ENCODE data around the gene BACH2. TPM values are rescaled to one million over a fixed set of nuclear protein-coding genes. Genes with fewer than 3 reads are reported as not detected.
"Not testable (repeated sequence)": the region's sequence is repeated elsewhere in the genome, so short reads cannot be mapped to it uniquely, and the experiment has no call there.

The BACH2 gene
- total and polyA plus RNA-seq, 9 of the 15 experiments (the other 6 are each of a cell fraction or from before 2014, with no cell fraction given), result 0.06 to 3.1 (median 0.59) TPM

DNA sequence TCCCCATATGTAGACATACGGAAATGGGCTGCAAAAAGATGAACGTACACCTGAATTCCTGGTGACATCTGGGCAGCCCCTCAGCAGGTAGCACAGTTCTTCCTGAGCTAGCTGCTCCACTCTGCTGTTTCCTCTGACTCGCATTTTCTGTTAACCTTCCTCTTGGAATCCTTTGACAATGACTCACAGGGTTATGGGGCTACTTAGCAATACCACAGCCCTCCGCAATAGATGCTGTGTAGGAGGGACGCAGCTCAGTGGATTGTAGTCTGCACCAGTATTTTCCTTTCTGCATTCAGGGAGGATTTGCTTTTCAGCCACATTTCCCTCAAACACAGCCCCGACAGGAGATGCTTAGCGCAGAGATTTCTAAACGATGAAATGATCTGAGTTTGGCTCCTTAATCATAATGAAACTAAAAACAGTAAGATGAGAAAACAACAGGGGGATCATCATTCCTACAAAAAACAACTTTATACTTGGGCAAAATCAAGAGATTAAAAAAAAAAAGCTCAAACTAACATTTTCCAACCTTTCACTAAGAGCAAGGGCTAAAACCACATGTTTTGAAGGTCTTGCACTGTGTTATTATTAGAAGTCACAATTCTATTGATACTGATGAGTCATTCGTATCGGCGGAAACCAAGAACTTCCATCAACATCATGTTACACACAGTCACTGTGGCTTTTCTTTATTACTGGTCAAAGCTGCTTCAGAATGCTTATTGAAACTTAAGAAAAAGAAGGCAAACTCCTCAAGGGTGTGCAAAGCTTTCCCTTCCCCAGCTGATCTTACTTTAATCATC, 12.2 kb downstream of the BACH2 start (continued):
- TF ChIP-seq SMAD2 (IDR thresholded peaks at IDR 0.05; ENCODE audit: low read depth, low read length) (no peak), SMARCE1 (IDR thresholded peaks at IDR 0.05) (peak; percentile 58; the same call in 1 of the 2 replicates)
- TF ChIP-seq, protein P1, sequence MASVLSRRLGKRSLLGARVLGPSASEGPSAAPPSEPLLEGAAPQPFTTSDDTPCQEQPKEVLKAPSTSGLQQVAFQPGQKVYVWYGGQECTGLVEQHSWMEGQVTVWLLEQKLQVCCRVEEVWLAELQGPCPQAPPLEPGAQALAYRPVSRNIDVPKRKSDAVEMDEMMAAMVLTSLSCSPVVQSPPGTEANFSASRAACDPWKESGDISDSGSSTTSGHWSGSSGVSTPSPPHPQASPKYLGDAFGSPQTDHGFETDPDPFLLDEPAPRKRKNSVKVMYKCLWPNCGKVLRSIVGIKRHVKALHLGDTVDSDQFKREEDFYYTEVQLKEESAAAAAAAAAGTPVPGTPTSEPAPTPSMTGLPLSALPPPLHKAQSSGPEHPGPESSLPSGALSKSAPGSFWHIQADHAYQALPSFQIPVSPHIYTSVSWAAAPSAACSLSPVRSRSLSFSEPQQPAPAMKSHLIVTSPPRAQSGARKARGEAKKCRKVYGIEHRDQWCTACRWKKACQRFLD (CRISPR knock-in tag; IDR thresholded peaks at IDR 0.05), result no peak

DNA sequence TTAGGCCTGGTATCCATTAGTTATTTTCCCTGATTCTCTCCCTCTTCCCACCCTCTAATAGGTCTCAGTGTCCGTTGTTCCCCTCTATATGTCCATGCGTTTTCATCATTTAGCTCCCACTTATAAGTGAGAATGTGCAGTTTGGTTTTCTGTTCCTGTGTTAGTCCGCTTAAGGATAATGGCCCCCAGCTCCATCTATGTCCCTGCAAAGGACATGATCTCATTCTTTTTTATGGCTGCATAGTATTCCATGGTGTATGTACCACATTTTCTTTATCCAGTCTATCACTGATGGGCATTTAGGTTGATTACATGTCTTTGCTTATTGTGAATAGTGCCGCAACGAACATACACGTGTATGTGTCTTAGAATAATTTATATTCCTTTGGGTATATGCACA, 14.4 kb downstream of the BACH2 start:
- H3K27me3 ChIP-seq (ENCODE audit: control insufficient read depth in 2 of 2, insufficient read depth in 2 of 2, low read length in 2 of 2); H3K4me2 ChIP-seq (ENCODE audit: insufficient read depth, low read length); H2AFZ ChIP-seq (ENCODE audit: low read depth, low read length); H3K9me1 ChIP-seq (ENCODE audit: control insufficient read depth, insufficient read depth, low read length); FAIRE-seq; H3K4me3 ChIP-seq; DNase-seq (ENCODE audit: extremely low read depth in 1 of 4, low spot score in 3 of 4); POLR2A ChIA-PET; in situ Hi-C loops (cut with MboI); H3K36me3 ChIP-seq (ENCODE audit: control insufficient read depth, insufficient read depth, low read length); H3K9ac ChIP-seq (ENCODE audit: insufficient read depth in 1 of 2, low read depth in 2 of 2, low read length in 2 of 2); BruUV-seq (replicated peaks); ATAC-seq; H3K9me3 ChIP-seq (replicated peaks; ENCODE audit: control insufficient read depth, insufficient read depth, low read depth, low read length); H3K27ac ChIP-seq (ENCODE audit: extremely low read depth, low read depth, low read length); H4K20me1 ChIP-seq (replicated peaks; ENCODE audit: control insufficient read depth, insufficient read depth, low read length); H3K79me2 ChIP-seq (ENCODE audit: control insufficient read depth, insufficient read depth, low read length); CTCF ChIA-PET (ENCODE audit: low intra/inter-chr PET ratio): not testable (repeated sequence)
- peak; percentile 24 for TF ChIP-seq RBM25 (IDR thresholded peaks at IDR 0.05; ENCODE audit: low read depth, low read length, severe bottlenecking)
- peak; percentile 84 for TF ChIP-seq ZNF146 (CRISPR knock-in tag; IDR thresholded peaks at IDR 0.05; ENCODE audit: unreplicated experiment)
- peaks cover 3 to 22% of the 10 kb centered on the region in 2 experiments; a peak in 4 of 5 replicates for H3K4me1 ChIP-seq (replicated peaks in 1 of 2; ENCODE audit: control insufficient read depth in 2 of 2, insufficient read depth in 2 of 2, low read length in 2 of 2)
- 27% methylated on average over 6 of the region's 6 CpGs for WGBS (ENCODE audit: insufficient coverage, low coverage, missing lambda C conversion rate)
- intact Hi-C loops (cut with micrococcal nuclease), result loop anchor here (10.0 kb wide), 2 partner anchors 97 to 303 kb away; partner anchors contain the start of gene MAP3K7

Data from K562 (cell line).